ENCODE data around the gene GTF3C4.

DNA sequence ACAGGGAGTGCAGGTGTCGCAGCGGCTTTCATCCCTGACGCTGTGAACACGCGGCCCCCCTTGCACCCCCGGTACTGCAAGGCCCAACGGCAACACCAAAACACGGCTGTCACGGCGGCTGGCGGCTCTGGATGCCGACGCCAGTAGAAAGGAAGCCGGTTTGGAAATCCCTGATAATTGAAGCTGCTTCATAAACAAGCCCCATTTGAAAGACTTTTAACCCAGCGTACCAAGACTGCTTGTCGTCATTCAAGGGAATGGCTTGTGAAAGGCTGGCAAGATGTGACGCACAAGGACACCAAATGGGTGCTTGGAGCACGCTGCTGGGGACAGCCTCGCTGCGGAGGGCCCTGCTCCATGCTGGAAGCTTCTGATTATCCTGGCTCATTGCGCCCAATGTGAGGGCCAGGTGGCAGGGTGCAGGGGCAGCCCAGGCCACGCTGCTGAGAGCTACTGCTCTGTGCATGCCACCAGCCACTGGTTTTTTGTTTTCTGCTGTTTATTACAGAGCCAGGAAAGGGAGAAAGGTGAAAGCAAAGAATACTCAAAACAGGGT is 63.1 kb downstream of the GTF3C4 start:
- TF ChIP-seq, protein P1, sequence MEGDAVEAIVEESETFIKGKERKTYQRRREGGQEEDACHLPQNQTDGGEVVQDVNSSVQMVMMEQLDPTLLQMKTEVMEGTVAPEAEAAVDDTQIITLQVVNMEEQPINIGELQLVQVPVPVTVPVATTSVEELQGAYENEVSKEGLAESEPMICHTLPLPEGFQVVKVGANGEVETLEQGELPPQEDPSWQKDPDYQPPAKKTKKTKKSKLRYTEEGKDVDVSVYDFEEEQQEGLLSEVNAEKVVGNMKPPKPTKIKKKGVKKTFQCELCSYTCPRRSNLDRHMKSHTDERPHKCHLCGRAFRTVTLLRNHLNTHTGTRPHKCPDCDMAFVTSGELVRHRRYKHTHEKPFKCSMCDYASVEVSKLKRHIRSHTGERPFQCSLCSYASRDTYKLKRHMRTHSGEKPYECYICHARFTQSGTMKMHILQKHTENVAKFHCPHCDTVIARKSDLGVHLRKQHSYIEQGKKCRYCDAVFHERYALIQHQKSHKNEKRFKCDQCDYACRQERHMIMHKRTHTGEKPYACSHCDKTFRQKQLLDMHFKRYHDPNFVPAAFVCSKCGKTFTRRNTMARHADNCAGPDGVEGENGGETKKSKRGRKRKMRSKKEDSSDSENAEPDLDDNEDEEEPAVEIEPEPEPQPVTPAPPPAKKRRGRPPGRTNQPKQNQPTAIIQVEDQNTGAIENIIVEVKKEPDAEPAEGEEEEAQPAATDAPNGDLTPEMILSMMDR (IDR thresholded peaks at IDR 0.05; ENCODE audit: insufficient read depth, low read depth, low read length) = no peak
- TF ChIP-seq EZH2 (IDR thresholded peaks at IDR 0.05; ENCODE audit: insufficient read depth, low read length) = no peak

Measured in astrocyte (in vitro differentiated cells and primary cell).